DMS53 (cell line): Measurements from ENCODE around the gene DOCK1.
"Not testable (repeated sequence)": the region's sequence is repeated elsewhere in the genome, so short reads cannot be mapped to it uniquely, and the experiment has no call there.

Experiments used
- DNase-seq: peaks from one replicate; lab custom pipeline; 2025; lab: John Stamatoyannopoulos, UW

The DOCK1 gene

GRCh38 chr10:126926568-126926967 lies 21.3 kb downstream of the DOCK1 start:
- no peak for DNase-seq

GRCh38 chr10:126927799-126928198 lies 22.6 kb downstream of the DOCK1 start:
- no peak for DNase-seq

GRCh38 chr10:126928274-126928673 lies 23.0 kb downstream of the DOCK1 start:
- DNase-seq, result no peak

GRCh38 chr10:126929391-126929790 lies 24.2 kb downstream of the DOCK1 start:
- no peak for DNase-seq

- DNase-seq, result no peak
Measured at GRCh38 chr10:126930131-126930882, 25.1 kb downstream of the DOCK1 start.

GRCh38 chr10:126930883-126931503 lies 25.8 kb downstream of the DOCK1 start:
- DNase-seq, result no peak

GRCh38 chr10:126931544-126931943 lies 26.3 kb downstream of the DOCK1 start:
- DNase-seq, result no peak

- DNase-seq, result no peak
Measured at GRCh38 chr10:126932516-126932915, 27.3 kb downstream of the DOCK1 start.

GRCh38 chr10:126933116-126933515 lies 27.9 kb downstream of the DOCK1 start:
- DNase-seq, result no peak

GRCh38 chr10:126935263-126935946 lies 30.2 kb downstream of the DOCK1 start:
- DNase-seq, result no peak

GRCh38 chr10:126937026-126937425 lies 31.8 kb downstream of the DOCK1 start:
- no peak for DNase-seq

GRCh38 chr10:126938121-126938520 lies 32.9 kb downstream of the DOCK1 start:
- not testable (repeated sequence) for DNase-seq

GRCh38 chr10:126939706-126940105 lies 34.5 kb downstream of the DOCK1 start:
- no peak for DNase-seq

- DNase-seq, result no peak
Measured at GRCh38 chr10:126940670-126941310, 35.6 kb downstream of the DOCK1 start.

- no peak for DNase-seq
Measured at GRCh38 chr10:126944191-126944590, 39.0 kb downstream of the DOCK1 start.

- DNase-seq, result no peak
Measured at GRCh38 chr10:126945351-126946030, 40.3 kb downstream of the DOCK1 start.

- no peak for DNase-seq
Measured at GRCh38 chr10:126946746-126947145, 41.5 kb downstream of the DOCK1 start.

- no peak for DNase-seq
Measured at GRCh38 chr10:126948355-126949160, 43.3 kb downstream of the DOCK1 start.

GRCh38 chr10:126949161-126949503 lies 43.9 kb downstream of the DOCK1 start:
- DNase-seq, result no peak

GRCh38 chr10:126950401-126951105 lies 45.3 kb downstream of the DOCK1 start:
- no peak for DNase-seq

- DNase-seq, result no peak
Measured at GRCh38 chr10:126953886-126954285, 48.7 kb downstream of the DOCK1 start.
